Motor neuron (in vitro differentiated cells): ENCODE data around the gene CLP1. TPM values are rescaled to one million over a fixed set of nuclear protein-coding genes. Genes with fewer than 3 reads are reported as not detected.
A peak's percentile ranks its signal among the peaks of the same experiment; 100 is the strongest.
"Not testable (repeated sequence)": the region's sequence is repeated elsewhere in the genome, so short reads cannot be mapped to it uniquely, and the experiment has no call there.

Experiments
- ATAC-seq, 8 experiments: fragments of 200-7000 bp; cut with Tn5 transposase; replicated peaks in 6 of 8; 2 replicates each; pipeline ENCODE4 v1.8.0; 2021; ENCODE audit warnings: mild to moderate bottlenecking in 8 of 8, moderate library complexity in 8 of 8
- H3K27ac ChIP-seq, 2 donors: fragments of 250-450 bp; sonication (Bioruptor Pico); 2 replicates each; pipeline ENCODE4 v1.9.0; 2021; ENCODE audit warnings: antibody characterized with exemption in 2 of 2, mild to moderate bottlenecking in 2 of 2, moderate library complexity in 1 of 2
- H3K4me1 ChIP-seq, 2 donors: fragments of 250-450 bp; sonication (Bioruptor Pico); replicated peaks in 1 of 2; 2 replicates each; pipeline ENCODE4 v1.6.1; 2021; ENCODE audit warnings: antibody characterized with exemption in 2 of 2, mild to moderate bottlenecking in 2 of 2, moderate library complexity in 1 of 2
- H3K4me3 ChIP-seq, 5 donors: fragments of 250-450 bp; sonication (Bioruptor Pico); 2 replicates each; pipeline ENCODE4 v1.9.0; 2021; ENCODE audit warnings: antibody characterized with exemption in 5 of 5, mild to moderate bottlenecking in 5 of 5, moderate library complexity in 4 of 5
- WGBS, 10 experiments: fragments of 450-650 bp; shearing (Covaris generic); methylation state at CpG; one replicate each; pipeline ENCODE4 v1.0.0; 2022; 5-methylcytosine and 5-hydroxymethylcytosine counted together
- in situ Hi-C, 9 experiments: fragments of 400-800 bp; cut with MboI; loops; one replicate each; pipeline ENCODE4 v1.15.0; 2021; ENCODE audit warnings: low sequenced_read_pairs in 9 of 9, low pct_unique_long_range_greater_than_20kb in 2 of 9; ENCODE audit not compliant: unreplicated experiment in 9 of 9
- total RNA-seq, 8 experiments: library from RNA; unstranded; fragments of 300-600 nt; gene quantifications; 2 replicates each; pipeline versions ENCODE4 v1.2.3 to v1.2.4, GENCODE V29; 2022

CLP1 gene
- total RNA-seq, 8 experiments from 2014 or later, result 9.9 to 19.0 (median 12.9) TPM

DNA sequence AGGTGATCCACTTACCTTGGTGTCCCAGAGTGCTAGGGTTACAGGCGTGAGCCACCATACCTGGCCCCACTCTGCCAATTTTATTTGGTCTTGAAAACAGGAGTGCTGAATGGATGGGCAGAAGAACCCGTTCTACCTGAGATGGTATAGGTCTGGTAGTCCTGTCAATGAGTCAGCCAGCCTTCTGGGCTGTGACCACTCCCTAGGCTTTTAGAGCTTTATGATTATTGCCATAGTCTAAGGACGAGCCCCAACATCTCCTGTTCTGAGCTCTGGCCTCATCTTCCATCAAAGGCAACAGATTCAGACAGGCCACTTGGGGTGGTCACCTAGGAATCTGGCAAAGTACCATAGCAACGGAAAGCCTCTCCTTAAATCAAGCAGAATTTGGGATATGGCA, 21.8 kb downstream of the CLP1 start:
- ATAC-seq, result no peak

DNA sequence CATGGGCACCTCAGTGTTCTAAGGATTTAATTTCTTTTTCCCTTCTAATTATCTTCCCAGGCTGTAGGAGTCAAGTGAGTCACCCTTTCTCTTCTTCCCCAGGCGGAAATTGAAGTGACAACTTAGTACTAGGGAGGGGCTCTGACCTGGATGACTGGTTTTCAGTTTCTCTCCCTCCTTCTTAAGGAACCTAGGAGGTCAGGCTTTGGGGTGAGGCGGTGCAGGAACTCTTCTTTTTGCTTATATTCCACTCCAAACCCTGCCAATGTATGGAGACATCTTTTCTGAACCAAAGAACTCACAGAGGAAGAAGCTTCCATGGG, 23.0 kb downstream of the CLP1 start:
- no peak overlapping the region for H3K27ac ChIP-seq
- 20 to 100% (median 86%) methylated on average over 1 to 2 of the region's 2 CpGs; no CpG with 5 or more reads in 2 of the 10 experiments for WGBS, 10 experiments
- ATAC-seq, result peak in 2 of 8 experiments; percentile 84 to 94
- H3K4me3 ChIP-seq, result no peak overlapping the region
- in situ Hi-C loops, result no loop called here
- no peaks in the 10 kb centered on the region for H3K4me1 ChIP-seq

More for the DNA sequence above, 21.8 kb downstream of the CLP1 start:
- in situ Hi-C loops, result no loop called here
- Histone ChIP-seq H3K27ac (no peak overlapping the region), H3K4me3 (no peak overlapping the region), H3K4me1 (no peaks in the 10 kb centered on the region)
- WGBS, 10 experiments, result 83 to 100% (median 96%) methylated on average over 1 to 3 of the region's 4 CpGs; no CpG with 5 or more reads in 2 of the 10 experiments

DNA sequence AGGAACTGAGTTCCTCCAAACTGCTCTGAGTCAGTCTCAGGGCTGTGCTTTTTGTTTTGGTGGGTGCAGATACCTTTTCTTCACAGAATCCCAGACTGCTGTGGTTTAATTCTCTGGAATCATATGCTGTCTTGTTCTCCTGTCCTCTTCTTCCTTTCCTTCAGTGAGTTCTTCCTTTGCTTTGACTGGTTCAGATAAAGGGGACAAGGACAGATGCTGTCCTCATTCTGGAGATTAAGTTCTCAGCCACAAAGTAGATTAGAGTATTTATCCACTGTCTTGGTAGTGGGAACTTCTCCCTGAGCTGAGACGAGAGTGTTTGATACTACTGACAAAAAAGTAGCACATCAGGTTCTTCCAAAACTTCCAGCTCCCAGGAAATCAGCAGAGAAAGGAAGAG, 23.6 kb downstream of the CLP1 start:
- H3K4me3 ChIP-seq, result no peak overlapping the region
- no peaks in the 10 kb centered on the region for H3K4me1 ChIP-seq
- no peak for ATAC-seq
- no peak overlapping the region for H3K27ac ChIP-seq
- in situ Hi-C loops, result no loop called here
- 67 to 100% (median 83%) methylated on average over 1 of the region's 1 CpG; no CpG with 5 or more reads in 7 of the 10 experiments for WGBS, 10 experiments

DNA sequence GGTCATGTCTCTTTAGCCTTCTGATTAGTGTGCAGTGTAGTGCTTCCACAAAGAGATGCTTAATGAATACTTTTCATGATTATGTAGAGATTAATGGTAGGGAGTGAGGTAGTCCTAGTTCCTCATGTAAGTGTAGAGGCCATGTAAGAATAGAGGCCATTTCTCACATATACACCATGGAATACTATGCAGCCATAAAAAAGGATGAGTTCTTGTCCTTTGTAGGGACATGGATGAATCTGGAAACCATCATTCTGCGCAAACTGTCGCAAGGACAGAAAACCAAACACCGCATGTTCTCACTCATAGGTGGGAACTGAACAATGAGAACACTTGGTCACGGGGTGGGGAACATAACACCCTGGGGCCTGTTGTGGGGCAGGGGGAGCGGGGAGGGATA, 32.9 kb downstream of the CLP1 start:
- in situ Hi-C loops, ATAC-seq, H3K4me1 ChIP-seq, H3K27ac ChIP-seq, H3K4me3 ChIP-seq: not testable (repeated sequence)
- 100% methylated on average over 1 to 3 of the region's 5 CpGs; no CpG with 5 or more reads in 7 of the 10 experiments for WGBS, 10 experiments

DNA sequence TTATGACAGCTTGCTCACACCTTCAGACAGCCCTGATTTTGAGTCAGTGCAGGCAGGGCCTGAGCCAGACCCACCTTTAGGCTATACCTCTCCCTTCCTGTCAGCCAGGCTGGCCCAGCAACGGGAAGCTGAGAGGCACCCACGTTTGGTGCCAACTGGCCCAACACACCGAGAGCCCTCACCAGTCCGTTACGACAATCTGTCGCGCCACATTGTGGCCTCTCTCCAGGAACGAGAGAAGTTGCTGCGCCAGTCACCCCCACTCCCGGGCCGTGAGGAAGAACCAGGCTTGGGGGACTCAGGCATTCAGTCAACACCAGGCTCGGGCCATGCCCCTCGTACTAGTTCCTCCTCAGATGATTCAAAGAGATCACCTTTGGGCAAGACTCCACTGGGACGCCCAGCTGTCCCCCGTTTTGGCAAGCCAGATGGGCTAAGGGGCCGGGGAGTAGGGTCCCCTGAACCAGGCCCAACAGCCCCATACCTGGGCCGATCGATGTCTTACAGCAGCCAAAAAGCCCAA, 41.3 kb downstream of the CLP1 start:
- Histone ChIP-seq H3K4me3 (no peak overlapping the region), H3K4me1 (no peaks in the 10 kb centered on the region), H3K27ac (no peak overlapping the region)
- WGBS, 10 experiments, result 90 to 100% (median 95%) methylated on average over 2 to 8 of the region's 18 CpGs; no CpG with 5 or more reads in 6 of the 10 experiments
- no peak for ATAC-seq
- in situ Hi-C loops, result no loop called here

DNA sequence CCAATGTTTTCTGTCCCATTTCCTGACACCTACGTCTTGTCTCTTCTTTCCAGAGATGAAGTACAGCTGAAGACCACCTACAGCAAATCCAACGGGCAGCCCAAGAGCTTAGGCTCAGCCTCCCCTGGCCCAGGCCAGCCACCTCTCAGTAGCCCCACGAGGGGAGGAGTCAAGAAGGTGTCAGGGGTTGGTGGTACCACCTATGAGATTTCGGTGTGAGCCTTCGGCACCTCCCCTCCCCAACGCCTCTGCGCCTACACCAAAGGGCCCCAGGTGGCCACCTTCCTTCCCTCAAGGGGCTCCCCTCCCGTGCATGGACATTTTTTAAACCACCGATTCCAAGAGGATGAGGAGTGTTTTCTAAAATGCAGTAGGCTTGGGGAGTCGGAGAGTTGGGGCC, 42.3 kb downstream of the CLP1 start:
- in situ Hi-C loops, result no loop called here
- Histone ChIP-seq H3K4me3 (no peak overlapping the region), H3K4me1 (no peaks in the 10 kb centered on the region), H3K27ac (no peak overlapping the region)
- WGBS, 10 experiments, result 76 to 100% (median 93%) methylated on average over 1 to 8 of the region's 10 CpGs; no CpG with 5 or more reads in 4 of the 10 experiments
- no peak for ATAC-seq

DNA sequence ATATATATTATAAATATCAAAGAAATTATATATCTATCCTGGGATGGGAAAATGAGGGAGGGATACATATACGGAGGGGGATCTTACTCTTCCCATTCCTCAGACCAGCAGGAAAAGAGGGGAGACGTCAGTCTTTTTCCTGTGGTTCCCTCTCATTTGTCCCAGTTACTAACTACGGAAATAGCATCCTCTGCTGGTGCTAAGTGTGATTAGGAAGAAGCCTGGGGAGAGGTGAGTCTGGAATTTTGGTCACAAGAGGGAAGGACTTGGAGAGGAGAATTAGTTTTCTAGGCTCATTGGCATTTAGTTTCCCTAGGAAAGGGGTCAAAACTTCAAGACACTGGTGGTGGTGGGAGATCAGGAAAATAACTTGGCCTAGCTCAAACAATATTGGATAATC, 42.9 kb downstream of the CLP1 start:
- no peak for ATAC-seq
- Histone ChIP-seq H3K4me1 (no peaks in the 10 kb centered on the region), H3K27ac (no peak overlapping the region), H3K4me3 (no peak overlapping the region)
- WGBS, 10 experiments, result 40 to 100% (median 92%) methylated on average over 1 to 3 of the region's 3 CpGs; no CpG with 5 or more reads in 1 of the 10 experiments
- in situ Hi-C loops, result no loop called here

DNA sequence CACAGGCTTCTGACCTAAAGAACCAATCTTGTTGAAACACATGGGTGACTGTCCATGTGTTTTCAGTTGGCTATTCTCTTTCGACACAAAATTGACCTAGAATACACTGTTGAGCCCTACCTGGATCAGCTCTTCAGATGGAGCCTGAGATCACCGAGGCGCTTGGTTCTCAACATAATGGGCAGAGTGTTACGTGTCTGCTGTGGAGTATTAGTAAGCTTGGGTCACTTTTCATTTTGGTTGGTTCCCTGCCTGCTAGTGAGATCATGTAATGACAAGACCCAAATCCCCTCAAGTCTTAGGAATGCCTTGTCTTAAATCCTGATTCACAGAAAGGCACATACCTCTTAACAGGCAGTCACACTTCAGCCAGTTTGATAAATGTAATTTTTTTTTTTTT, 45.8 kb downstream of the CLP1 start:
- in situ Hi-C loops, result no loop called here
- no peak for ATAC-seq
- 89 to 100% (median 97%) methylated on average over 1 to 4 of the region's 4 CpGs; no CpG with 5 or more reads in 2 of the 10 experiments for WGBS, 10 experiments

DNA sequence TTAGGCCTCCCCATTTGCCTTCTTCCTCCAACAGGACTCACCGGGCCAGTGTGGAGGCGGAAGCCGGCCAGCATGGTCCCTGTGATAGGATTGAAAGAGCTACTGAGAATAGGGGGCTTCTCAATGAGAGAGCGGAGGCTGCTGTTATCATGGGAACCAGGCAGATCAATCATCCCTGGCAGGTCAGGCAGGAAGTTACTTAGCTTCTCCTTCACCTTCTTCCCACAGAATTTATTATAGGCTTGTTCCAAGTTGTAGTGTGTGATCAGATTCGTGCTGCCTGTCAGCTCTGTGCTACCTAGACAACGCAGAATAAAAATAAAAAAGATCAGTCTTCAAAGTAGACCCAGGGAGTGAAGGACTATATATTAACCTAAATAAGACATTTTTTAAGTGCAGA, 47.4 kb downstream of the CLP1 start:
- Histone ChIP-seq H3K4me1 (no peaks in the 10 kb centered on the region), H3K4me3 (no peak overlapping the region), H3K27ac (no peak overlapping the region)
- no peak for ATAC-seq
- in situ Hi-C loops, result no loop called here
- 67 to 100% (median 82%) methylated on average over 1 to 6 of the region's 6 CpGs; no CpG with 5 or more reads in 1 of the 10 experiments for WGBS, 10 experiments

More for the DNA sequence above, 45.8 kb downstream of the CLP1 start:
- no peaks in the 10 kb centered on the region for H3K4me1 ChIP-seq
- no peak overlapping the region for H3K4me3 ChIP-seq
- no peak overlapping the region for H3K27ac ChIP-seq

DNA sequence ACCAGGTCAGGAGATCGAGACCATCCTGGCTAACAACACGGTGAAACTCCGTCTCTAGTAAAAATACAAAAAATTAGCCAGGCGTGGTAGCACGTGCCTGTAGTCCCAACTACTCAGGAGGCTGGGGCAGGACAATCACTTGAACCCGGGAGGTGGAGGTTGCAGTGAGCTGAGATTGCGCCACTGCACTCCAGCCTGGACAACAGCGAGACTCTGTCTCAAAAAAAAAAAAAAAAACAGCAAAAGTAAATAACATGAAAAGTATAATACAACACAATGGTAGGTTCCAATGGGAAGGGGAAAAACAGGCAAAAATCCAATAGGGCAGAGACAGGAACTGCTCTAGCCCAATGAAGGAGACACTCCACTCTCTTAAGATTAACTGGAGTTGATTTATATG, 47.9 kb downstream of the CLP1 start:
- H3K4me1 ChIP-seq, in situ Hi-C loops, H3K27ac ChIP-seq, ATAC-seq, H3K4me3 ChIP-seq: not testable (repeated sequence)
- WGBS, 10 experiments, result 85 to 93% (median 90%) methylated on average over 3 to 8 of the region's 8 CpGs; no CpG with 5 or more reads in 3 of the 10 experiments

DNA sequence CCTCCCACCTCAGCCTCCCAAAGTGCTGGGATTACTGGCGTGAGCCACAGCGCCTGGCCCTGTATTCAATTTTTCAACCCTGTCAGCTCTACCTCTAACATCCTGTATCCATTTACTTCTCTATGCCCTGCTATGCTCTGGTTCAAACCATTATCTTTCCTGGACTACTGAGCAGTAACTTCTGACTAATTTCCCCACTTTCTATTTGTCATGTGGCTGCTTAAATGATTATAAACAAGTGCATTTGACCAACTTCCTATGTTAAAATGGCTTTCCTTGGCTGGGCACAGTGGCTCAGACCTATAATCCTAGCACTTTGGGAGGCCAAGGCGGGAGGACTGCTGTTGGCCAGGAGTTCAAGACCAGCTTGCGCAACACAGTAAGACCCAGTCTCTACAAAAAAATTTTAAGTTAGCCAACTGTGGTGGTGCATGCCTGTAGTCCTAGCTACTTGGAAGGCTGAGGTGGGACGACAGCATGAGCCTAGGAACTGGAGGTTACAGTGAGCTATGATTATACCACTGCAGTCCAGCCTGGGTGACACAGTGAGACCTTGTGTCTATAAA, 52.3 kb downstream of the CLP1 start:
- Histone ChIP-seq H3K4me3 (no peak overlapping the region), H3K27ac (no peak overlapping the region), H3K4me1 (peaks cover 13 to 20% of the 10 kb centered on the region in 2 donors)
- ATAC-seq, result no peak
- WGBS, 10 experiments, result 75 to 100% (median 97%) methylated on average over 2 to 5 of the region's 5 CpGs
- in situ Hi-C loops, result no loop called here

Other genes with a start within 250 kb of the CLP1 start
- gene SLC43A3, start 230.6 kb upstream of the CLP1 start, total RNA-seq, result 10 to 100 TPM in 2 of 8 experiments, 1 to 10 TPM in 4, under 1 TPM in 2; 0.43 to 25.8 (median 3.0) TPM
- gene RTN4RL2, start 197.2 kb upstream of the CLP1 start, total RNA-seq, result 10 to 100 TPM in 1 of 8 experiments, 1 to 10 TPM in 6, under 1 TPM in 1; 0.25 to 11.6 (median 5.8) TPM
- gene SLC43A1, start 142.1 kb upstream of the CLP1 start, total RNA-seq, result 10 to 100 TPM in 2 of 8 experiments, 1 to 10 TPM in 4, under 1 TPM in 2; 0.32 to 13.7 (median 2.1) TPM
- gene TIMM10, start 127.0 kb upstream of the CLP1 start, total RNA-seq, result 10 to 100 TPM; 28.3 to 86.7 (median 58.9) TPM
- under 1 TPM in 7 of 8 experiments, not detected in 1; 0.25 to 0.60 (median 0.42) TPM for gene SMTNL1, start 120.2 kb upstream of the CLP1 start, total RNA-seq
- gene UBE2L6, start 90.1 kb upstream of the CLP1 start, total RNA-seq, result 100 to 1,000 TPM in 2 of 8 experiments, 10 to 100 TPM in 6; 22.6 to 177 (median 52.5) TPM
- gene SERPING1, start 60.1 kb upstream of the CLP1 start, total RNA-seq, result 10 to 100 TPM in 4 of 8 experiments, 1 to 10 TPM in 4; 1.7 to 35.1 (median 9.9) TPM
- 10 to 100 TPM in 4 of 8 experiments, 1 to 10 TPM in 4; 3.7 to 13.1 (median 8.8) TPM for gene YPEL4, start 7.8 kb upstream of the CLP1 start, total RNA-seq
- 10 to 100 TPM; 15.2 to 59.5 (median 31.5) TPM for gene ZDHHC5, start 10.4 kb downstream of the CLP1 start, total RNA-seq
- gene MED19, start 54.5 kb downstream of the CLP1 start, total RNA-seq, result 10 to 100 TPM; 16.3 to 35.2 (median 29.2) TPM
- gene TMX2, start 54.8 kb downstream of the CLP1 start, total RNA-seq, result 100 to 1,000 TPM in 4 of 8 experiments, 10 to 100 TPM in 4; 70.0 to 149 (median 105) TPM
- gene SELENOH, start 83.7 kb downstream of the CLP1 start, total RNA-seq, result 100 to 1,000 TPM; 113 to 203 (median 149) TPM
- 1 to 10 TPM in 5 of 8 experiments, under 1 TPM in 3; 0.46 to 6.1 (median 1.1) TPM for gene BTBD18, start 94.1 kb downstream of the CLP1 start, total RNA-seq
- gene CTNND1, start 104.0 kb downstream of the CLP1 start, total RNA-seq, result 100 to 1,000 TPM in 2 of 8 experiments, 10 to 100 TPM in 6; 59.5 to 166 (median 86.1) TPM